ENCODE data around the gene PTPRJ.

Gene PTPRJ

DNA sequence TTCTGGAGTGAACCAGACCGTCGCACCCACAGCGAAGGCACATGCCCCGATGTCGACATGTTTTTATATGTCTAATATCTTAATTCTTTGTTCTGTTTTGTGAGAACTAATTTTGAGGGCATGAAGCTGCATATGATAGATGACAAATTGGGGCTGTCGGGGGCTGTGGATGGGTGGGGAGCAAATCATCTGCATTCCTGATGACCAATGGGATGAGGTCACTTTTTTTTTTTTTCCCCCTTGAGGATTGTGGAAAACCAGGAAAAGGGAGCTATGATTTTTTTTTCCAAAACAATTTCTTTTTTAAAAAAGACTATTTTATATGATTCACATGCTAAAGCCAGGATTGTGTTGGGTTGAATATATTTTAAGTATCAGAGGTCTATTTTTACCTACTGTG lies 187.0 kb downstream of the PTPRJ start:
- TF ChIP-seq, protein P1, sequence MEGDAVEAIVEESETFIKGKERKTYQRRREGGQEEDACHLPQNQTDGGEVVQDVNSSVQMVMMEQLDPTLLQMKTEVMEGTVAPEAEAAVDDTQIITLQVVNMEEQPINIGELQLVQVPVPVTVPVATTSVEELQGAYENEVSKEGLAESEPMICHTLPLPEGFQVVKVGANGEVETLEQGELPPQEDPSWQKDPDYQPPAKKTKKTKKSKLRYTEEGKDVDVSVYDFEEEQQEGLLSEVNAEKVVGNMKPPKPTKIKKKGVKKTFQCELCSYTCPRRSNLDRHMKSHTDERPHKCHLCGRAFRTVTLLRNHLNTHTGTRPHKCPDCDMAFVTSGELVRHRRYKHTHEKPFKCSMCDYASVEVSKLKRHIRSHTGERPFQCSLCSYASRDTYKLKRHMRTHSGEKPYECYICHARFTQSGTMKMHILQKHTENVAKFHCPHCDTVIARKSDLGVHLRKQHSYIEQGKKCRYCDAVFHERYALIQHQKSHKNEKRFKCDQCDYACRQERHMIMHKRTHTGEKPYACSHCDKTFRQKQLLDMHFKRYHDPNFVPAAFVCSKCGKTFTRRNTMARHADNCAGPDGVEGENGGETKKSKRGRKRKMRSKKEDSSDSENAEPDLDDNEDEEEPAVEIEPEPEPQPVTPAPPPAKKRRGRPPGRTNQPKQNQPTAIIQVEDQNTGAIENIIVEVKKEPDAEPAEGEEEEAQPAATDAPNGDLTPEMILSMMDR (IDR thresholded peaks at IDR 0.05; ENCODE audit: extremely low read depth, missing control alignments): no peak
- no peak for DNase-seq (ENCODE audit: low spot score)

DNA sequence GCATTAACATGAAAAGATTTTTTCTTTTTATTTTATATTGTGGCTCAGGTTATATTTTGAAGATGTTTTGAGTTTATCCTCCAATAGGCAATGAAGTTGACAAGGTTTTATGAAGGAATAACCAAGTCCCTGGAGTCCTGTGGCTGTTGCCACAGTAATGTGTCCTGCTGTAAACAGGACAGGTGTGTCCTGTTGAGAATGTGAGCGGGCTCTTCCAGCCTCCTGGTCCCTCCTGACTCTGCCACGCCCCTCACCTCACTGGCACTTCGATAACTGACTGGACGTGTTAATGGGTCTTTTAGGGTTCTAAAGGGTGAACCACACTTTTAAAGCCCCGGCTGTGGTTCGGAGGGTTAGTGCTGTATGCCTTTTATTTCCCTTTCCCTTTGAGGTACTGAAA lies 188.5 kb downstream of the PTPRJ start:
- TF ChIP-seq, protein P1 (IDR thresholded peaks at IDR 0.05; ENCODE audit: extremely low read depth, missing control alignments): no peak
- DNase-seq (ENCODE audit: low spot score): no peak

DNA sequence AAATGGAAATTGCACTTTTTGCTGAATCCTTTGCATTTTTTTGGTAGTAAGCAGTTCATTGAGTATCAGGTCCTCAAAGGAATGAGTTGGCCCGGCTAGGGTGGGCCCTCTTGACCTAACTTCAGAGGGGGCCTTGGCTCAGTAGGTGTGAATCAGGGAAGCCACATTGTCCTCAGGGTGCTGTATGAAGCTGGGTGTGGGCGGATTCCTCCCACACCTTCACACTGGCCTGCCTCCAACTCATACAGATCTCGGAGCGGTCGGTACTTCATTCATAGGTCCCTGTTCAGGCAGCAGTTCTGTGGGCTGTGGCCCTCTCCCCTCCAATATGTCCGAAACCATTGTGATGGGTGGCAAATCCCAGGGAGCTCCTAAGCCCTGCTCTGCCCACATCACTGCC lies 188.9 kb downstream of the PTPRJ start:
- DNase-seq (ENCODE audit: low spot score): no peak
- TF ChIP-seq, protein P1 (IDR thresholded peaks at IDR 0.05; ENCODE audit: extremely low read depth, missing control alignments): no peak

DNA sequence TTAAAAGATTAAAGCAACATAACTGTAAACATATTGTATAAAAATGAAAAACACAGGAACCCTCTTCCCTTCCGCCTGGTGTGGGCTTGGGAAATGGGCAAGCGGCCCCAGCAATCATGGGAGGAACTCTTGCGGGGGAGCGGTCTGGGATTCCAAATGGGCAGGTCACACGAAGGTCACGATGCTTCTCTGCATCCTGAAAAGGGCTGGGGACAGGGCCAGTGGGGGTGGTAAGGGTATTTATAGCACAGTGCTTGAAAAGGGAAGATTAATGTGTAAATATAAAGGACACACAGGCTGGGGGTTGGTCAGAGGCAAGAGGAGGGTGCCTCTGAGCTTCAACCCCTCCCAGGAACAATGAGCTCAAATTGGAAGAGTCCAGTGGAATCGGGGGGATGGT lies 189.4 kb downstream of the PTPRJ start:
- TF ChIP-seq, protein P1 (IDR thresholded peaks at IDR 0.05; ENCODE audit: extremely low read depth, missing control alignments): no peak
- DNase-seq (ENCODE audit: low spot score): no peak

DNA sequence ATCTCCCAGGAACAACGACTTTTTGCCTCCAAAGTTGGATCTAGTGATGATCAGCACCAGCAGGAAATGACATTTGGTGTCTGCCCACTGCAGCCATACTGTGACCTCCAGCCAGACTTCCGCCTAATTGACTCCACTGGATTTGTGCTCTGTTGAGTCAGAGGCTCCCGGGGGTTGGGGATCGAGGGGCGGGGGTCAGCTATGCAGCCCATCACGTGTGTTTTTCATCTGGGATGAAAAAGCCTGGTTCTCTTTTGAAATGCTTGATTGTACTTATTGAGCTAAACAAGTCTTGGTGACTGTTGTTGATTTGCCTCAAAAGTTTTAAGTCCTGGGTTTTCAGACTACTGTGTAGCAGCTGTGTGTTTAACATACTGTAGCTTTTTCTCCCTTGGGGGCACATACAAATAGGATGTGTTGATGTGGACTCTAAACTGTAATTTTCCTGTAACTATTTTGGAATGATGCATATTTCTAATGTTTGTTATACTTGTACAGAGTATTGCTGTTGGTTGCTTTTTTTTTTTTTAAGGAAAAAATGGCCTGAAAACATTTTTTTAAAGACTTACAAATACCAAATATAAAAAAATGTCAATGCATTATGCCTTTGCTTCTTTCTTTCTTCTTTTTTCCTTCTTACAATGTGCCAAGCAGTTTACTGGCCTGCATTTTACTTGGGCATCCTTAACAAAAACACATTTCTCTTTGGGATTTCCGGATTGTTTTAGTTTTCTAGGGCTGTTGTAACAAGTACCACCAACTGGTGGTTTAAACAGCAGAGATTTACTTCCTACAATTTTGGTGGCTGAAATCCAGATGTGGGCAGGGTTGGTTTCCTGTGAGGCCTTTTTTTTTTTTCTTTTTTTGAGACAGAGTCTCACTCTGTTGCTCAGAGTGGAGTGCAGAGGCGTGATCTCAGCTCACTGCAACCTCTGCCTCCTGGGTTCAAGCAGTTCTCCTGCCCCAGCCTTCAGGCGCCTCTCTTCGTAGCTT lies 190.2 kb downstream of the PTPRJ start:
- TF ChIP-seq, protein P1 (IDR thresholded peaks at IDR 0.05; ENCODE audit: extremely low read depth, missing control alignments): no peak
- no peak for DNase-seq (ENCODE audit: low spot score)

DNA sequence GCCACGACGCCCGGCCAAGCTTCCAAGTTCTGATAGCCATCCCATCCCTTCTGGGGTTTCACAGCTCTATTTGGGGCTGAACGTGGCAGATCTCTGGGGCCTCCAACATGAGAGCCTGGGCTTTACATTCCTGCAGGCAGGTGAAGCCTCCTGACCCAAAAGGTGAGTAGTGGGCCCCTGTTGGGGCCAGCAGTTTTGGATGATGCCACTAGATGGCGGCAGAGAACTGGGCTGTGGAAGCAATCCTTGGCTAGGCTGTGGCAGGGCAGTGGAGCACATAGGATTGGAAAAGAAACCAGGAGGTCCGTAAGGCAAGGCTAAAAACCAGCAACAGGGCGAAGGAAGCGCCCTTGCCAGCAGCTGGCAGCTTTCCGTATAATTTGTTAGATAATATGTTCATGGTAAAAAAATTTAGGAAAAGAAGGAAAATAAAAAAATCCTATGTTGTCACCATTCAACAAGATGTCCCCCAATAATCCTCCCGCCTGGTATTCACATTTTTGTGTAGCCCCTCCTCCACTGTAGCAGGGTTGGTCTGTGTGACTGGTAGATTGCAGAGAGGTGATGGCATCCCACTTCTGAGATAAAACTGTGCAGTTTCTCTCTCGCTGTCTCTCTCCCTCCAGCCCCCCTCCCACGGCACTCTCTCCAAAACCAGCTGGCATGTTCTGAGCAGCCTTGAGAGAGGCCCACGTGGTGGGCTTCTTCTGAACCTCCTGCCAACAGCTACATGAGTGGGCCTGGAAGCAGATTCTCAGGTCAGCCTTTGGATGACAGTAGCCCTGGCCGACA lies 192.7 kb downstream of the PTPRJ start:
- DNase-seq (ENCODE audit: low spot score): peak; percentile 69
- TF ChIP-seq, protein P1 (IDR thresholded peaks at IDR 0.05; ENCODE audit: extremely low read depth, missing control alignments): peak; percentile 76

DNA sequence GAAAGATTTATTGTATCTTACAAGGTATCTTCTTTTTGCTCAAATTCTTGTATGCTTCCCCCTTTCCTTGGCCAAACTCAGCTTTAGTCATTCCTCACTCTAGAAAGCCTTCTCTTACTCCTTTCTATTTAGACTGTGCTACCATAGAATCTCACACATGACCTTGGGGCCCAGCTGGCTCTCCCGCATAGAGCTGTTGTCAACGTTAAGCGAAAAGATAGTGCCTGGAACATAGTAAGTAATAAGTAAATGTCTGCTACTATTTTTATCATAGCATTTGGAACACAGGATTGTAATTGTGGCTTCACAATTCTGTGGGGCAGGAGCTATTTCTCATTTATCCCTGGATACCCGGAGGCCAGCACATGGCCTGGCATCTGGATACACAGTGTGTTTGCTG lies 197.3 kb downstream of the PTPRJ start:
- TF ChIP-seq, protein P1 (IDR thresholded peaks at IDR 0.05; ENCODE audit: extremely low read depth, missing control alignments): no peak
- no peak for DNase-seq (ENCODE audit: low spot score)
